PC-3 (cell line): ENCODE results near the gene VN1R5.

Experiments used
- EZH2 ChIP-seq: fragments of 300-600 bp; sonication (generic); IDR thresholded peaks from one replicate; pipeline ENCODE4 v1.6.1; 2017; ENCODE audit warnings: antibody characterized with exemption, mild to moderate bottlenecking, low read length; ENCODE audit not compliant: unreplicated experiment
- TF ChIP-seq, protein P1 (sequence below): fragments of 300-600 bp; sonication (generic); conservative IDR thresholded peaks from 2 replicates; pipeline ENCODE4 v1.5.1; 2017; ENCODE audit warnings: antibody characterized with exemption, low read depth, mild to moderate bottlenecking, low read length

DNA sequence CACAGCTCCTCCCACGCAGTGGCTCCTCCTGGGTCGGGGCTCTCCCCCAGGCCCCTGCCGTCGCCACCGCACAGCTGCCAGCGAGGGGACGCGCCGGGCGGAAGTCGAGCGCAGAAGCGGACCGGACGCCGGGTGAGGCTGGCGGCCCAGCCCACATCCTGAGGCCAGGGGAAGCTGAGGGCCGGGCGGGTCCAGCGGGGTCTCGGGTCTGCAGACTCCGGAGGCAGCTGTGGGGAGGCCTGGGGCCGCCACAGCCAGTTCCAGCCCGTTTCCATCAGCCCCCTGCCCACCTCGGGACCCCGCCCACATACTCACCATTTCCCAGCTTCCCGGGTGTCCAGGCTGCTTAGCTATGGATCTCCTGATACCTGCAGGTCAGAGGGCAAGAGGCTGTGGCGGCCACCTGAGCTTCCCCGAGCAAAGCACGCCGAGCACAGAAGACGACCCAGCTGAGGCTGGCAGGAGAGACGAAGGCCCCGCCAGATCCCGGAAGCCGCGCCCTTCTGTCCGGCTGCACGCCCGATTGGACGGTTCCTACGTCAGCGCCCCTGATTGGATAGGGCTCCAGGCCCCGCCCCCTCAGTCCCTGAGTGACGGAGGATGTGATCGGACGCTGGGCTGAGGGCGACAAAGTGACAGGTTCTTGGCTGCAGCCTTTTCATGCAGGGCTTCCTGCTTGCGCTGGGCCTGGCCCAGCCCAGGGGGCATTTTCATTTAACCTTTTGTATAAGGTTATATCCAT lies 45.3 kb upstream of the VN1R5 start:
- TF ChIP-seq, protein P1, sequence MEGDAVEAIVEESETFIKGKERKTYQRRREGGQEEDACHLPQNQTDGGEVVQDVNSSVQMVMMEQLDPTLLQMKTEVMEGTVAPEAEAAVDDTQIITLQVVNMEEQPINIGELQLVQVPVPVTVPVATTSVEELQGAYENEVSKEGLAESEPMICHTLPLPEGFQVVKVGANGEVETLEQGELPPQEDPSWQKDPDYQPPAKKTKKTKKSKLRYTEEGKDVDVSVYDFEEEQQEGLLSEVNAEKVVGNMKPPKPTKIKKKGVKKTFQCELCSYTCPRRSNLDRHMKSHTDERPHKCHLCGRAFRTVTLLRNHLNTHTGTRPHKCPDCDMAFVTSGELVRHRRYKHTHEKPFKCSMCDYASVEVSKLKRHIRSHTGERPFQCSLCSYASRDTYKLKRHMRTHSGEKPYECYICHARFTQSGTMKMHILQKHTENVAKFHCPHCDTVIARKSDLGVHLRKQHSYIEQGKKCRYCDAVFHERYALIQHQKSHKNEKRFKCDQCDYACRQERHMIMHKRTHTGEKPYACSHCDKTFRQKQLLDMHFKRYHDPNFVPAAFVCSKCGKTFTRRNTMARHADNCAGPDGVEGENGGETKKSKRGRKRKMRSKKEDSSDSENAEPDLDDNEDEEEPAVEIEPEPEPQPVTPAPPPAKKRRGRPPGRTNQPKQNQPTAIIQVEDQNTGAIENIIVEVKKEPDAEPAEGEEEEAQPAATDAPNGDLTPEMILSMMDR, result no peak
- TF ChIP-seq EZH2, result no peak
